Activated T-helper 1 cell treated with anti-CD3 and anti-CD28 coated beads, Interleukin-2, amount 50 U/mL, for 16 hours (primary cell): ENCODE results near the gene PTPRCAP.
A peak's percentile ranks its signal among the peaks of the same experiment; 100 is the strongest.

Experiments used
- DNase-seq, 2 donors: peaks; one replicate each; pipeline ENCODE4 v3.0.0-alpha.2; 2020; ENCODE audit warnings: low read depth in 1 of 2, low spot score in 1 of 2

Gene PTPRCAP

GRCh38 chr11:67441731-67442351 is 4.4 kb upstream of the PTPRCAP start:
- no peak for DNase-seq

- DNase-seq, result no peak
Measured at GRCh38 chr11:67441098-67441563, 3.6 kb upstream of the PTPRCAP start.

- DNase-seq, result no peak
Measured at GRCh38 chr11:67440229-67441097, 3.0 kb upstream of the PTPRCAP start.

- no peak for DNase-seq
Measured at GRCh38 chr11:67439321-67440228, 2.1 kb upstream of the PTPRCAP start.

GRCh38 chr11:67438158-67438902 is 848 bp upstream of the PTPRCAP start:
- DNase-seq, result peak; percentile 56 to 64

- no peak for DNase-seq
Measured at GRCh38 chr11:67437809-67438157, 301 bp upstream of the PTPRCAP start.

GRCh38 chr11:67436459-67437081 is 912 bp downstream of the PTPRCAP start:
- DNase-seq, result peak in 1 of 2 donors; percentile 49

GRCh38 chr11:67435727-67436458 is 1.6 kb downstream of the PTPRCAP start:
- DNase-seq, result no peak

- no peak for DNase-seq
Measured at GRCh38 chr11:67435031-67435726, 2.3 kb downstream of the PTPRCAP start.

- no peak for DNase-seq
Measured at GRCh38 chr11:67434395-67434881, 3.0 kb downstream of the PTPRCAP start.

- DNase-seq, result no peak
Measured at GRCh38 chr11:67433536-67434394, 3.7 kb downstream of the PTPRCAP start.

- DNase-seq, result no peak
Measured at GRCh38 chr11:67432655-67433349, 4.7 kb downstream of the PTPRCAP start.

- no peak for DNase-seq
Measured at GRCh38 chr11:67431346-67432249, 5.9 kb downstream of the PTPRCAP start.

GRCh38 chr11:67429722-67430121 is 7.8 kb downstream of the PTPRCAP start:
- no peak for DNase-seq

GRCh38 chr11:67429038-67429668 is 8.3 kb downstream of the PTPRCAP start:
- no peak for DNase-seq
